NCI-H187 (cell line): ENCODE measurements around the gene FAM83B.
"Not testable (repeated sequence)": the region's sequence is repeated elsewhere in the genome, so short reads cannot be mapped to it uniquely, and the experiment has no call there.

ENCODE experiments used
- DNase-seq, 2 experiments: peaks; one replicate each; lab custom pipeline; 2025; lab: John Stamatoyannopoulos, UW

Gene FAM83B

DNA sequence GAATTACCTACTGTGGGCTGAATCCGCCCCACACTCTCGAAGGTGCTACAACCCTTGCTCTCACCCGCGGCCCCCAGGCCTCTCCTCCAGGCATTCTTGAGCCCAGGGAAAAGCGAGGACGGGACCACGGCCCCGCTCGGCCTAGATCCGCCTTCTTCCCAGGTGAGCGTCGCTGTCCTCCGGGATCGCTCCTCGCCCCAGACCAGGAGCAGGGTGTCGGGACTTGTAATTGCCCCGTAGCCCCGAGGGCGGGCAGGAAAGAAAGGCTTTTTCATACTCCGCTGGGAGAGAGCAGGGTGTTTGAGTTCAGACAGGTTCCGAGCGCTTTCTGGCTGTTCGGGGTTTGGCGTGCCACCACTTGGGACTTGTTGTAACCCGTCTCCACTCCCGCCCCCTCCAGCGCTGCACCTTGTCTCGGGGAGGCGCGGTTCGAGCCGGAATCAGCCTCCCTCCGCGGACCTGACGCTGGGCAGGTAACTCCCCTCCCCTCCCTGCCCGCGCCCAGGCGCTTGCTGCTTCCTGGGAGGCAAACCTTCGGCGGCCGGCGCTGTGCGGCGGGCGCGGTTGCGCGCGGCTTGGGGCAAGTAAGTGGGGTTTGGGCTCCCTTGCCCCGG is at the start of gene FAM83B:
Gene FAM83B, plus strand, starts transcription at position 529 of the 614 bp plus-strand sequence. CDS start 23,476 bp downstream, outside the sequence.
- DNase-seq, result no peak

DNA sequence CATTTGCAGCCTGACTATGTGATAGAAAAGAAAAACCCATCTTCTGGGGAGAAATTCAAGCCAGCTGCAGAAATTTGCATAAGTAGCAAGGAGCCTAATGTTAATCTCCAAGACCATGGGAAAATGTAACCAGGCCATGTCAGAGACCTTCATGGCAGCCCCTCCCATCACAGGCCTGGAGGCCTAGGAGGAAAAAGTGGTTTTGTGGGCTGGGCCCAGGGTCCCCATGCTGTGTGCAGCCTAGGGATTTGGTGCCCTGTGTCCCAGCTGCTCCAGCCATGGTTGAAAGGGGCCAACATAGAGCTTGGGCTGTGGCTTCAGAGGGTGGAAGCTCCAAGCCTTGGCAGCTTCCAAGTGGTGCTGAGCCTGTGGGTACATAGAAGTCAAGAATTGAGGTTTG is 49.7 kb upstream of the FAM83B start:
- DNase-seq, result not testable (repeated sequence)

GRCh38 chr6:54800050-54800600 is 46.4 kb upstream of the FAM83B start:
- no peak for DNase-seq

DNA sequence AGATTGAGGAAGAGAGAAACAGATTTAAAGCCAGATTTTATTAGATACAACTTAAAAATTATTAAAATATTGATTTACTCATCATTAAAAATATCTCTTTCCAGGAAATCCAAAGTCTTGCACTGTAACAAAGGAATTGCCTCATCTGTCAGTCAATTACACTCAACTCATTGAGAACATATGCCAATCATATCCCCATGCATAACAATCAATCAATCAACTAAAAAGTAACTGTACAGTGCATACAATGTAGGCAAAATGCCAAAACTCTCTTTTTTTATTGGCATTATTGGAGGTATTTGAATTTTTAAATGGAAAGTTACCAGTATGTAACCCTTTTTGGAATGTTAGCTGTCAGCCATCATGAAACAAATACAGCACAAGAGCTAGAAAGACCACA is 45.3 kb upstream of the FAM83B start:
- no peak for DNase-seq

DNA sequence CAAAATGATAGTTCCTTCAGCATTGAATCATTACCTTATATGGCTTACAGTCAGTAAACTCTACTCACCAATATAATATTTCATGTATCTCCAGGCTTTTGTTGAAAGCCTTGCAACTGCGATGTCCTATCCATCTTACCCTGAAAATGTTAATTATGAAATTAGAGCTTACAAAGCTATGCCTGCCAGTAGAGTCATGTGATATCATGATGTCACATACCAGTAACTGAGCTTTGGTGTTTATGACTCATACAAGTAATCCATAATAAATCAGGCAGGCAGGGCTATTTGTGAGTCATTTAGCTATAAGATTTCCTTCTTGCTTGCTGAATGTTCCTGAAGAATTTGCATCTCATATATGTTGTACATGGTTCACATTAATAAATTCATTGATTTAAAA is 44.9 kb upstream of the FAM83B start:
- DNase-seq, result no peak

DNA sequence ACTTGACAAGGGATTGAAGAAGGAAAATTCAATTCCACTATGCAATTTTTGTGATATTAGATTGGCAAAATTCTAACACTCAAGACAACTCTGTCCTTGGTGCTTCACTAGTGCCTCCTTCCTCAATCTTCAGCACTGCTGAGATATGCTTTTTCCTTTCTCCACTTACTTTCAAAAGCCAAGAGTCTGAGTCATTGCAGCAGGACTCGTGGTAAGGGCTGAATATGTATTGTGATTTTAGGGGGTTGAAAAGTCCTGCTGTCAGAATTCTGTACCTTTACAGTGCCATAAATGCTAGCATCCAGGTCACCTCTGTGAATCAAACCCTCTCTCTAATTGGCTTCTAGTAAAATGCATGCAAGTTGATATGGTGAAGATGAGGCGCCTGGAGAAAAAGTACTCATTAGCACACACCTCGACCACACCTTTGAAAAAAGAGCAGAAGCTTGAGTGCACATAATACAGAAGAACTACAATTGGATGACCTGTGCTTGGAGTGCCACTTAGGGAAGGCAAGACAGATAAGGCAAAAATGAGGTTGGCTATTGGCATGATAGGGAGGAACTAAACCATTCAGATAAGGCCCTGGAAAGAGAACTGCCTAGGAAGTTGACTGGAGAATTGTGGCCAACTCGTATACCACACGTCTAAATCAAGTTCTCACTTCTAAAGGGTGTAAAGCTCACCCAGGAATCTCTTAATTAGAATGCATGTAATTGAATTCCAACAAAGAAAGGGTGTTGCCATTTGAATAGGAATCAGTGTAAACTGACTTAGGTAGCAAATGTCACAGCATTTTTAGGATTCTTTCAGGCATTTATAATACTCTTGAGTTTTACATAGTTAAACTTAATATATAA is 43.6 kb upstream of the FAM83B start:
- no peak for DNase-seq

GRCh38 chr6:54805077-54805476 is 41.5 kb upstream of the FAM83B start:
- no peak for DNase-seq

DNA sequence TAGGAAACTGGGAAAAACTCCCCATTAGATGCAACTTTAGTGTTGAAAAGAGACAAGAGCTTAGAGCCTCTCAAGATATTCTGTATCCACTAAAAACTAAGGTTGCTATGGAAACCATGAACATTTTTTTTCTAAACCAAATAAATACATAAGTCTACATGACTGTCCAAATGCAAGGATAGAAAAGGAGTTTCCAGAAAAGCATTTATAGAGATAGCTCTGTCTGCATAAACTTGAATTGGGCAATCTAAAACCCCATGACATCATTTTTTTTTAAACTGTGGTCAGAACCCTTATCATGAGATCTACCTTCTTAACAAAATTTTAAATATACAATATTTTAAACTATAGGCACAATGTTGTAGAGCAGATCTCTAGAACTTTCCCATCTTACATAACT is 36.4 kb upstream of the FAM83B start:
- no peak for DNase-seq

- no peak for DNase-seq
Observed at GRCh38 chr6:54813892-54814291, 32.7 kb upstream of the FAM83B start.

- no peak for DNase-seq
Observed at GRCh38 chr6:54817236-54817635, 29.3 kb upstream of the FAM83B start.

DNA sequence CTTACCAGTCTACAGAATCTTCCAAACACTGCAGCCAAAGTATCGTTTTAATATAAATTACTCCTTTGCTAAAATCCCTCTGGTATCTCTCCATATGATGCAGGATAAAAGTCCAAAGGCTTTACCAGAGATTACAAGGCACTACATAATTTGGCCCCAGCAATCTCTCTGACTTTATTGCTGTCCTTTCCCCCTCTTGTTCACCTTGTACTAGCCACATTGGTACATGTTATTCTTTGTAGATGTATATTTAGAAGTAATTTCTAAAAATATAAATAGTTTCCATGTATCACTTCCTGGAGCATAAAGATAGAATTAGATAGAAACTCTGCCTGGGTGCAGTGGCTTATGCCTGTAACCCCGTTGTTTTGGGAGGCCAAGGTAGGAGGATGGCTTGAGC is 28.7 kb upstream of the FAM83B start:
- no peak for DNase-seq

DNA sequence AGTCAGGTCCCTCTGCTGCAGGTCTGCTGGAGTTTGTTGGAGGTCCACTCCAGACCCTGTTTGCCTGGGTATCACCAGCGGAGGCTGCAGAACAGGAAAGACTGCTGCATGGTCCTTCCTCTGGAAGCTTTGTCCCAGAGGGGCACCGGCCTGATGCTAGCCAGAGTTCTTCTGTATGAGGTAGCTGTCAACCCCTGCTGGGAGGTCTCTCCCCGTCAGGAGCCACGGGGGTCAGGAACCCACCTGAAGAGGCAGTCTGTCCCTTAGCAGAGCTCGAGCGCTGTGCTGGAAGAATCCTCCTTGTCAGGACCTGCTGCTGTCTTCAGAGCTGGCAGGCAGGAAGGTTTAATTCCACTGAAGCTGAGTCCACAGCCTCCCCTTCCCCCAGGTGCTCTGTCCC is 22.3 kb upstream of the FAM83B start:
- not testable (repeated sequence) for DNase-seq

DNA sequence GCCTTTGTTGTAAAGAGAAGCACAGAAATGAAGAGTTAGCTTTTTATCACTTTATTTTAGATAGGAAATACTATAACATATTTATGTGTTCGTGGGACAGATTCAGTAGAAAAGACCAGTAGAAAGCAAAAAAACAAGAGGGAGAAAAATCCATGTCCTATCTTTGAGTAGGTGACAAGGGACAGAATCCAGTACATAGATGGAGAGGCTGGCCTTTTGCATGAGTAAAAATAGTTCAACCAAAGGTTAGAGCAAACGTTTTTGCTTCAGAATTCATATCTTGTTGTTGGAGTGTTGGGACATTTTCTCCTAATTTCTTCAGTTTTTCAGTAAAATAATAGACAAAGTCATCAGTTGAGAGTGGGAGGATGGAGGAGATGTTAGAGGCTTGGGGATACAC is 19.6 kb upstream of the FAM83B start:
- DNase-seq, result no peak

DNA sequence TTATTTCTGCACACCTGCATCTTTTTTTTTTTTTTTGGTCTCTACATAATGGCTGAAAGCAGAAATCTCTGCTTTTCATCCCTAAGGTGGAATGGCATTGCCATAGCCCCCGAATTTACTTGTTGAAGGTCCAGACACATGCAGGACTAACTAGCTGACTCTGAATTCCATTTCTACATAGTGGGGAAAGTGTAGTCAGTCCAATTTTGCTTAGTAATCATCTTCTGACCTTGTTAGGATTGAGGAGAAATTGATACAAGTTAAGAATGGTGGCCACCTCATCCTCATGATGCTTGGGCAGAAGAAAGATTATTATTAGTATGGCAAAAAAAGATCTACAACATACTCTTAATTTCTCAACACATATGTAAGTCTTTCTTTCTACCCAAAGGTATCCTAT is 16.4 kb upstream of the FAM83B start:
- DNase-seq, result no peak

GRCh38 chr6:54835176-54835575 is 11.4 kb upstream of the FAM83B start:
- no peak for DNase-seq

- no peak for DNase-seq
Observed at GRCh38 chr6:54846857-54847674, 495 bp downstream of the FAM83B start.

- no peak for DNase-seq
Observed at GRCh38 chr6:54847799-54848597, 1.4 kb downstream of the FAM83B start.

DNA sequence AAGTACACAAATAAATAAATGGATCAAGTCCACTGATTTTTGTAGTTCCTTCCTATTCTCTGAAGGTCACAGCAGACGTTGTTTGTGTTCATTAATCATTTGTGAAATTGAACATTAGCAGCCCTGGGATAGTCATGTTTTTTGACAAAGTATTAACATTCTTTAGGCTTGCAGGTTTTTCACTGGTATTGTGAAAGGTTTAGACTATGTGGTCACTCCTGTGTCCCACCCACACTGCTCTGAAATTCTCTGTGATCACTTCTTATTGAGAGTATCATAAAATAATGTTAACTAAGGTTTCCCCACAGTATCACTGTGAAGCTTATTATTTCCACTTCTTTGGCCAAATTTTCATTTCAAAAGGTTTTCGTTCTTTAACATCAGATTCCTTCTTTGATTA is 3.5 kb downstream of the FAM83B start:
- no peak for DNase-seq

- peak; percentile 14 to 57 for DNase-seq
Observed at GRCh38 chr6:54856129-54856528, 9.6 kb downstream of the FAM83B start.

GRCh38 chr6:54860132-54860531 is 13.6 kb downstream of the FAM83B start:
- DNase-seq, result no peak

- DNase-seq, result no peak
Observed at GRCh38 chr6:54860739-54861138, 14.2 kb downstream of the FAM83B start.
